TTC549 (cell line): ENCODE measurements around the gene INPPL1.

Experiments
- FAIRE-seq: peaks from 2 replicates; lab custom pipeline; 2012; peaks lifted over from hg19 to GRCh38; lab: Jason Lieb, UNC

INPPL1 gene

GRCh38 chr11:72218251-72218745 is 6.3 kb upstream of the INPPL1 start:
- no peak for FAIRE-seq

- FAIRE-seq, result no peak
These were observed 3.7 kb upstream of the INPPL1 start for GRCh38 chr11:72220696-72221363.

DNA sequence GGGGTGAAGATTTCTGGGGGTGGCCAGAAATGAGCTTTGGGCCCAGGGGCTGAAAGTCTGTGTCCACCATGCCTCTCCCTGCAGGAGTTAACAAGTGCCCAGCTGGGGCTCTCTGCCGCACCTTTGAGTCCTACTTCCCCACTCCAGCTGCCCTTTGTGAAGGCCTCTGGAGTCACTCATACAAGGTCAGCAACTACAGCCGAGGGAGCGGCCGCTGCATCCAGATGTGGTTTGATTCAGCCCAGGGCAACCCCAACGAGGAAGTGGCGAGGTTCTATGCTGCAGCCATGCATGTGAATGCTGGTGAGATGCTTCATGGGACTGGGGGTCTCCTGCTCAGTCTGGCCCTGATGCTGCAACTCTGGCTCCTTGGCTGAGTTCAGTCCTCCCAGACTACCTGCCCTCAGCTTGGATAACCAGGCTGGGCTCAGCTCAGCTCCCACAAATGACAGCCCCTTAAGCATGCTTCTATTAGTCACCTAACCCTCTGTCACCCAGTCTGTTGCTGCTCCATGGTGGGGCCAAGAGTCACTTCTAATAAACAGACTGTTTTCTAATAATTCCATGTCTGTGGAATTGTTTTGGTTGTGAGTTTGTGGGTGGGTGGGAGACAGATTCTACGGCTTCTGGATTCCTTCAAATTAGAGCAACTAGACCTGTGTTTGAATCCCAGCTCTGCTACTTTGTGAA is 3.0 kb upstream of the INPPL1 start:
- no peak for FAIRE-seq

DNA sequence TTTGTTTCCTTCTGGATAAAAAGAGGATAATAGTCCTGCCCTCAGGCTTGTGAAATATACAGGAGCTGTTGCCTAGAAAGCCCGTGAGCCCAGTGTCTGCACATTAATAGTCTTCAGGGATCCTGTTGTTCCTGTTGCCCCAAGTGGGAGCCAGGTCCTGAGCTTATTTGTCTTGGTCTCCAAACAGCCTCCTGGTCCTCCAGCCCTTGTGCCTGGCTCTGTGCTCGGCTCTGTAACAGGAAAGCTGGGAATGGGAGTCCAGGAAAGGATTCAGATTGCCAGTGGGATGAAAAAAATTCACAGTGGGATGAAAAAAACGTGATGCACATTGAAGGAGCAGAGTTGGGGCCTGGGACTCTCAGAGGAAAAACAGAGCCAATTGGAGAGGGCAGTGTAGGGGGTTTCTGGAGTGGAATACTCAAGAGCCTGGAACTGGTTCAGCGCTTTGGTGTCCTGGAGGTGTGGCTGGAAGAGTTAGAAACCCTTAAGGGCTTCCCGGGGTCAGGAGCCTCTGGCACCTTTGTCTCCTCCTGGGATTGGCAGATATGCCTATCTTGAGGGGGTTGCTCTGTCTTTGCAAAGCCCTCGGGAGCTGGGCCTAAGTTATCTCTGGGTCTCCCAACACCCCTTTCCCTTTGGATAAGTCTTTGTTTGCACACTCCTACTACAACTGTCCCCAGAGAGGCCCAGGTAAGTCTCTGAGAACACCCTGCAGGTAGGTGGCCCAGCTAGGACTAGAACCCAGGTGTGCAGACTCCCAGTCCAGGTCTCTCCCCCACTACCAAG is 2.3 kb upstream of the INPPL1 start:
- FAIRE-seq, result no peak

GRCh38 chr11:72222907-72223614 is 1.5 kb upstream of the INPPL1 start:
- peak; percentile 26 for FAIRE-seq

- no peak for FAIRE-seq
These were observed 678 bp upstream of the INPPL1 start for GRCh38 chr11:72223615-72224563.

DNA sequence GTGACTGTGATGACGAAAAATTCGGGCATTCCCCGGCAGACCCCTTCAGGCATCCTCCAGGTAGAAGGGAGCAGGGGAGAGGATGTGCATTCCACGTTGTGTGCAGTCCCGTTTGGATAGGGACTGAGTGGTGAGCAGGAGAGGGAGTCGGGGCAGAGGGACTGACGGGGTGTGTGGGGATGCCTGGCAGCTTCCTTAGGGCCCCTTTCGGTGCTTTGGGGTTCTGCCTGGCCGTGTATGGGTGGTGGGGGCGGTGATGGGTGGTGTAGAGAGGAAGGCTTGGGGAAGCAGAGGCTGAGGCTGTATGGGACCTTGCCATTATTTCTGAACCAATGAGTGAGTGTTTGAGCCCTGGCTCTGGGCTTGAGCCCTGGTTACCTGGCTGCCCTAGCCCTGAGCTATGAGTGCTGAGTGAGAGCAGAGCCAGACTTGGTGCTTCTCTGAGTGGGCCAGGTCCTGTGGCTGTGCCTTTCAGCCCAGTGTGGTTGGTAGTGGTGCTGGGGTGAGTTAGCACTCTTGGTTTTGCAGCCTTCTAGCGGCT is 914 bp downstream of the INPPL1 start:
- FAIRE-seq, result no peak

DNA sequence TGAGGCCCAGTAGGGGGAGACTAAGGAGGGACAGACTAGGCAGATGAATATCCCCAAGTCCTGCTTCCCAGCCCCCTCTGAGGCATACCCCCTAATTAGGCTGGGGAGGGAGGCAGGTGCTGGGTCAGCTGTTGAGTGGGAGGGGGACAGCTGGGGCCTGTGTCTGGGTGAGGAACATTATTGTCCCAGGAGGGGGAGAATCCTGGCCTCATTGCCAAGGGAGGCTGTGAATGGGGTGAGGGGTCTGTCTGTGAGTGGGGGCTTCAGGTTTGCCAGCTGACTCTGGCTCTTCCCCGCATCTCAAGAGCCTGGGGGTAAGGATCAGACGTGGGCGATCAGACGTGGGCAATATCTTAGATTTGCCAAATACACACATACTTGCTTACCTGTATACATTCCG is 2.1 kb downstream of the INPPL1 start:
- FAIRE-seq, result no peak

- FAIRE-seq, result no peak
These were observed 3.0 kb downstream of the INPPL1 start for GRCh38 chr11:72227316-72228228.

DNA sequence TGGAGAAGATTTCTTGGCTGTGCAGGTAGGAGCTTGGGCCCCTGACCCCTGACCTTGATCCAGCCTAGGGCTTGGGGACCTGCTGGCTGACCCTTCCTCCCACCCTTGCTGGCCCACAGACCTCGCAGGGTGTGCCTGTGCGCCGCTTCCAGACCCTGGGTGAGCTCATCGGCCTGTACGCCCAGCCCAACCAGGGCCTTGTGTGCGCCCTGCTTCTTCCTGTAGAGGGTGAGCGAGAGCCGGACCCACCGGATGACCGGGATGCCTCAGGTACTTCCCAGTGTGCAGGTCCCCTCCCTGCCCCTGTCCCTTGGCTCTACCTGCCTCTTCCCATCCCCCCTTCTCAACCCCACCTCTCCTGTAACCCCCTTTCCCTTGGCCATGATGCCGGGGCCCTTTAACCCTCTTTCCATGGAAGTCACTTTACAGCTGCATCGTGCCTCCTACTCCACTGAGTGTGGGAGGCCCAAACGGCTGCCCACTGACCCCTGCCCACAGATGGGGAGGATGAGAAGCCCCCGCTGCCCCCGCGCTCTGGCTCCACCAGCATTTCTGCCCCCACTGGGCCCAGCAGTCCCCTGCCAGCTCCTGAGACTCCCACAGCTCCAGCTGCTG is 3.8 kb downstream of the INPPL1 start:
- FAIRE-seq, result no peak

- FAIRE-seq, result no peak
These were observed 4.3 kb downstream of the INPPL1 start for GRCh38 chr11:72228844-72229231.

- no peak for FAIRE-seq
These were observed 4.9 kb downstream of the INPPL1 start for GRCh38 chr11:72229336-72229924.

GRCh38 chr11:72229925-72230763 is 5.6 kb downstream of the INPPL1 start:
- no peak for FAIRE-seq

GRCh38 chr11:72230764-72231365 is 6.3 kb downstream of the INPPL1 start:
- no peak for FAIRE-seq

DNA sequence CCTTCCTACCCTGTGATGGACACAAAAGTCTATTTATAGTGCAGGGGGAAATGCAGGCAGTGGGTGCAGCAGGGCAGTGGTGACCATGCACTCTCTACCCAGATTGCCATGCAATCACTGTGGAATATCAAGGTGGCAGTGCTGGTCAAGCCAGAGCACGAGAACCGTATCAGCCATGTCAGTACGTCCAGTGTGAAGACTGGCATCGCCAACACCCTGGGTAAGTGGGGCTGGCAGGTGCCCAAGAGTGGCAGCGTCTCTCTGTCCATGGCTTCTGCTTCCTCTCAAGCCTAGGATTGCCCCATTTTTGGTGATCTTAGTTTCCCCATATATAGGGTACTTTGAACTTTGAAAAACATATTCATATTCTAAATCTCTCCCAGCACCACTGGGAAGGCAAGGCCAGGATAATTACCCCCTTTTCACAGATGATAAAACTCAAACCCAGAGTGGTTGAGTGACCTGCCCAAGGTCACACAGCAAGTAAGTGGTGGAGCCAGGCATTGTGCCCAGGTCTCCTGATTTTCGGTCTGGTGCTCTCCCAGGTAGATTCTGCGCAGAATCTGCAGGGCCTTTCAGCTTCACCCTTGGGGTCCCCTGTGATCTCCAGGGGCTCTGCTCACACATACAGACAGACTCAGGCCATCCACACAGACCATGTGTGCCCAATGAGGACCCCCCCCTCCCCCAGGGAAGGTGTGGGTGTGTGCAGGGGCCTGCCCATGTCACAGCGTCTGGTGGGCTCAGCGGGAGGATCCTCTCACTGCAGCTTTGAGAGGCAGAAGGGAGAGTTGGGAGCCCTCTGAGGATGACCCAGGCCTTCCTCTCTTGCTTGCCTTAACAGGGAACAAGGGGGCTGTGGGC is 7.1 kb downstream of the INPPL1 start:
- FAIRE-seq, result no peak

DNA sequence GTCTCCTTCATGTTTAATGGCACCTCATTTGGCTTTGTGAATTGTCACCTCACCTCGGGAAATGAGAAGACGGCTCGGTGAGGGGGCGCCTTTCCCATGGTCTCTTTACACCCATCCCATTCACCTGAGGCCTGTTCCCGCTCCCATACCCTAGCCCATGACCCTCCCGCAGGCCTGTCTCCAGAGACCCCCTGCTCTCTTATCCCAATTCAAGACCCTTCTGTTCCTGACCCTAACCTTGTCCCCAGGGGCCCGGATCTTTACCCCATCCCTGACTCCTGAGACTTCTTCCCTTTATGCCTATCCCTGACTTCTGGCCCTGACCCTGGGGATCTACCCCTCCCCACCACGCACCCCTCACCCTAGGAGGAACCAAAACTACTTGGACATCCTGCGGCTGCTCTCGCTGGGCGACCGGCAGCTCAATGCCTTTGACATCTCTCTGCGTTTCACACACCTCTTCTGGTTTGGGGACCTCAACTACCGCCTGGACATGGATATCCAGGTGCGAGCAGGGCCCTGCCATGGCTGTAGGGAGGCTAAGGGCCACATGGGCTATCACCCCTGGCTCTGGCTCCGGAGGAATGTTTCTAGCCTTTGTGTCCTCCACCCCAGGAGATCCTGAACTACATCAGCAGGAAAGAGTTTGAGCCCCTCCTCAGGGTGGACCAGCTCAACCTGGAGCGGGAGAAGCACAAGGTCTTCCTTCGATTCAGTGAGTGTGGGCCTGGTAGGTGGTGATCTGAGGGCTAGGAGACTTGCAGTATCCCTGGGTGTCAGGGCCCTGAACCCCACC is 7.9 kb downstream of the INPPL1 start:
- FAIRE-seq, result no peak
